Inflammatory macrophage (primary cell): ENCODE results near the gene AMMECR1L.
A peak's percentile ranks its signal among the peaks of the same experiment; 100 is the strongest.
"Not testable (repeated sequence)": the region's sequence is repeated elsewhere in the genome, so short reads cannot be mapped to it uniquely, and the experiment has no call there.

Experiments used
- DNase-seq, 2 donors: peaks; one replicate each; pipeline ENCODE4 v3.0.0-alpha.2; 2020 to 2022
- total RNA-seq, 18 experiments: gene quantifications; one replicate each; lab custom pipeline; 2026; ENCODE audit warnings: mixed read lengths in 6 of 18, inconsistent platforms in 2 of 18; lab: John Stamatoyannopoulos, UW

AMMECR1L gene
- total RNA-seq = 19.6 to 39.3 (median 29.9) reads per million in 18 experiments

DNA sequence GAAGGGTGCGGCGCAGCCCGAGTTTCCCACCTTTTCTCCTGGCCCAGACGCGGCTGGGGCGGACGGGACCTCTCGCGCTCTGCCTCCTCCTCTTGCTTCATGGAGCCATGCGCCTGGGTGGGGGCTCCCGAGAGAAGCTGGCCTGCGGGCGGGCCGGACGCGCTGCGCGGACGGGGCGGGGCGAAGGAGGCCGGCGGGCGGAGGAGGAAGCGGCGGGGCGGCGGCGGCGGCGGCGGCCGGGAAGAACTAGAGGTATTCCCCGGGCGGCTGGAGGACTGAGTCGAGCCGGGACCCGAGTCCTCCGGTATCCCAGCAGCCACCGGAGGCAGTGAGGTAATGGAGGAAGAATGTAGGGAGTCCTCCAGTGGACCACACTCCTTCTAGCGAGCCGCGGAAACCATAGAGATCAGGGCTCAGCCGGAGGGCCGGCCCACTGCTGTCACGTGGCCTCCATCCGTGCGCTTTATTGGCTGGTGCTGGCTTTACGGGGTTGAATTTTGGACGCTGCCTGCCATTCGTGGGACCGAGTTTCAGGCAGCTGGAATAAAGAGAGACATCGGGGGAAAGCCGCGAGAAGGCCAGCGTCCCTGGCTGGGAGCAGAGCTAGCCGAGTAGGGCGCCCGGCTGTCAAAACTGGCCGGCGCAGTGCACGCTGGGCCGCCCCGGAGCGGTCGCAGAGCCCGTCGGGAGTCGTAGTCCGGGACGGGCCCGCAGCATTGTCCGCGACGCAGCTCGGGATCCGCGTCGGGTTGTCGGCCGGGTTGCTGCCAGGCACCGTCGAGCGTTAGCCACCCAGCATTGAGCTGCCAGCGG is at the start of gene AMMECR1L:
AMMECR1L (minus strand) TSS at position 177 of the 813 bp plus-strand sequence. CDS start 11,722 bp downstream, outside the sequence.
- DNase-seq = peak; percentile 67 to 72

GRCh38 chr2:127935337-127935736 is 49.6 kb upstream of the AMMECR1L start:
- DNase-seq = no peak

DNA sequence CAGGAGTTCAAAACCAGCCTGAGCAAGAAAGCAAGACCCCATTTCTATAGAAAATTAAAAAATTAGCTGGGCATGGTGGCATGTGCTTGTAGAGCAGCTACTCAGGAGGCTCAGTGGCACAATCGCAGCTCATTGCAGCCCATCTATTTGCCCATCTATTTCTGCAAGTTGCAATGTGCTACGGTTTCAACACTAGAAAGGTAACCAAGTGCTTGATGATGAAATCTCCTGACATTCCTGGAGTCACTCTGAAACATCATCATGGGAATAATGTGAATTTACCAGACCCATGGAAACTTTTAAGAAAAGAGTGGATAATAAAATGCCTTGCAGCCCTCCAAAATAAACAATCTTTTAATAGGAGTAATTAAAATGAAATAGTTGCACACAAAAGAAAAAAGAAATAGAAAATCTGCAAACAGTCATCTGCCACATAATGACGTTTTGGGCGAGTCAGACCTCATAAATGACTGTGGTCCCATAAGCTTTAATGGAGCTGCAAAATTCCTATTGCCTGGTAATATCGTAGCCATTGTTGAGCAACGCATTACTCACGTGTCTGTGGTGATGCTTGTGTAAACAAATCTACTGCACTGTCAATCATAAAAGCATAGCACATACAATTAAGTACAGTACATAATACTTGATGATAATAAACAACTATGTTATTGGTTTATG is 46.6 kb upstream of the AMMECR1L start:
- no peak for DNase-seq

GRCh38 chr2:127929449-127929848 is 43.7 kb upstream of the AMMECR1L start:
- no peak for DNase-seq

DNA sequence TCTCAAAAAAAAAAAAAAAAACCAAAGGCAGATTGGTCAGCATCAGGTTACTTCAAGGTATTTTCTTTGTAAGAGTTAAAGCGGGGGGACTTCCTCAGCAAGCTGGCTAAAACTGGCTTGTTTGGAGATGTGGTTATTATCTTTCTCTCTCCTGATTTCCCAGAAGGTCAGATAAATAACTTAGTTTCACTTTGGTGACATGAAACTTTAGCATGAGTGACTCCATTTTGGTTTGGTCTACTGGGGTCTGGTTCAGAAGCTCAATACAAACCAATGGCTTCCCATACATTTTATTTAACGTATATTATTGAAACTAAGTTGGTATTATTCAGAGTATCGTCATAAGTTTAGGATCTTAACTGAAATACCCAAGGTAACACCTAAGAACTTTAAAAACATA is 41.6 kb upstream of the AMMECR1L start:
- DNase-seq = no peak

- DNase-seq = no peak
These were observed 32.2 kb upstream of the AMMECR1L start for GRCh38 chr2:127917916-127918315.

GRCh38 chr2:127913808-127914457 is 28.2 kb upstream of the AMMECR1L start:
- DNase-seq = no peak

DNA sequence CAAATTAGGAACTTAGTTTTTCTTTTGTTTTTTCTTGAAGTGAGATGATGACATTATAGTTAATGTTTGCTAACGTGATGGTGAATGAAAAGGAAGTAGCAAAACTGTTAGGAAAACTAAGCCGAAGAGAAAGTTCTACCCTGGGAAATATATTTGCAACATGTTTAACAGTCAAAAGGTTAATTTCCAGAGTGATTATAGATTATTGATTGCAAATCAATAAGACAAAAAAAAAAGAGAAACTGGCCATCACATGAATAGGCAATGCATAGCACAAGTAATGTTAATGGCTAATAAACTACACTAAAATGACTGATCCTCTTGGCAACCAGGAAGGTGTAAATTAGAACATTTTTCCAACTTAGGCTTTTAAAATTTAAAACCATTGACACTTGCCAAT is 26.0 kb upstream of the AMMECR1L start:
- DNase-seq = peak in 1 of 2 donors; percentile 63

GRCh38 chr2:127910415-127910814 is 24.7 kb upstream of the AMMECR1L start:
- DNase-seq = no peak

DNA sequence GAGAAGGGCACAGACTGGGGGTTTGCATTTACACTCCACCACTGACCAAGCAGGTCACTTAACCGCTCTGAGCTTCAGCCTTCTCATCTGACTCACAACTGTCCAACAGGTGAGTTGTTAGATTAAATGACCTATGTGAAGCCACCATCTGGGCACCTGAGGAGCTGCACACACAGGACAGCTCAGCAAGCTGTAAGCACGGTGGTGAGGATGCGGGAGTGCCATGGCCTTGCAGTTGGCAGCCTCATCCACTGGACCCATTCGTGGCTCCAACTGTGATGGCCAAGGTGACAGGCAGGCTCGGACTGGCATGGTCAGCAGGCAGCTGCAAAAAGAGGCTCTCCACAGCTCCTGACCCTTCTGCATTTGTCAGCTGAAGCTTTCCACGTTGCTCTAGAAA is 23.3 kb upstream of the AMMECR1L start:
- no peak for DNase-seq

DNA sequence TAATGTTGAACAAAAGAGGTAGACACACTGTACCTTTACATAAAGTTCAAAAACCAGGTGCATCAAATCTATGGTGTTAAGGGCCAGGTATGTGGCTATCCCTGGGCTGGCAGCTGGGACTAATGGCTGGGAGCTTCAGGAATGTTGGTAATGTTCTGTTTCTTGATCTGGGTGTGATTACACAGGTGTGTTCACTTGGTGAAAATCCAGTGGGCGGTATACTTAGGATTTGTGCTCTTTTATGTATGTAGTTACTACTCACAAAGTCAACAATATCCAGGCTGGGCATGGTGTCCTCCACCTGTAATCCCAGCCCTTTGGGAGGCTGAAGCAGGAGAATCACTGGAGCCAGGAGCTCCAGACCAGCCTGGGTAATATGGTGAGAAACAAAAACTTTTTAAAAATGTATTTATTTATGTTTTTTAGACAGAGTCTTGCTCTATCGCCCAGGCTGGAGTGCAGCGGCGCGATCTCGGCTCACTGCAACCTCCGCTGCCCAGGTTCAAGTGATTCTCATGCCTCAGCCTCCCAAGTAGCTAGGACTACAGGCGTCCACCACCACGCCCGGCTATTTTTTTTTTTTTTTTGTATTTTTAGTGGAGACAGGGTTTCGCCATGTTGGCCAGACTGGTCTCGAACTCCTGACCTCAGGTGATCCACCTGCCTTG is 22.1 kb upstream of the AMMECR1L start:
- not testable (repeated sequence) for DNase-seq

DNA sequence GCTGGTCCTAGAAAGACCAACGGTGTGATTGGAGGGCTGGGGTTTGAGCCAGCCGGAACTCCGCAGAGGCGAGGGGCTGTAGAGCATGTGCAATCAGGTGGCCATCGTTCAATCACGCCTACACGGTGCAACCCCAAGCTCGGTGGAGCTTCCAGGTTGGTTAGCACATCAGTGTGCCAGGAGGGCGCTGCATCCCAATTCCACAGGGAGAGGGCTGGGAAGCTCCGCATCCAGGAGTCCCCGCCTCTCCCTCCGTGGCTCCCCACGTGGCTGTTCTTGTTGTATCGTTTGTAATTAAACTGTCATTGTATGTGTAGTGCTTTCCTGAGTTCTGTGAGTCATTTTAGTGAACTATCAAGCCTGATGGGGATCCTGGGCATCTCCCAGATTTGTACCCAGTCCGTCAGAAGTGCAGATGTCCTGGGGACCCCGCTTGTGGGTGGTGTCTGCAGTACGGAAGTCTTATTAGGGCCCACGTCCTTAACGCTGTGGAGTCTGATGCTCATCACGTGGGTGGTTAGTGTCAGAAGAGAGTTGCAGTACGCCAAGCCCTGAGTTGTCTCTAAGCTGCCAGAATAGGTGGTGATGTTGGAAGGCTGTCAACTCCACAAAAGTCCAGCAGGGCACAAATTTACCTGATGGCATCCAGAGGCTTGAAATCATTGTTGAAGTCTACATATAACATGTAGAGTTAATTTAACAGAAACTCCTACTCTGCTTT is 20.6 kb upstream of the AMMECR1L start:
- no peak for DNase-seq

- no peak for DNase-seq
These were observed 15.7 kb upstream of the AMMECR1L start for GRCh38 chr2:127901339-127902056.

GRCh38 chr2:127897531-127898211 is 11.9 kb upstream of the AMMECR1L start:
- DNase-seq = no peak

DNA sequence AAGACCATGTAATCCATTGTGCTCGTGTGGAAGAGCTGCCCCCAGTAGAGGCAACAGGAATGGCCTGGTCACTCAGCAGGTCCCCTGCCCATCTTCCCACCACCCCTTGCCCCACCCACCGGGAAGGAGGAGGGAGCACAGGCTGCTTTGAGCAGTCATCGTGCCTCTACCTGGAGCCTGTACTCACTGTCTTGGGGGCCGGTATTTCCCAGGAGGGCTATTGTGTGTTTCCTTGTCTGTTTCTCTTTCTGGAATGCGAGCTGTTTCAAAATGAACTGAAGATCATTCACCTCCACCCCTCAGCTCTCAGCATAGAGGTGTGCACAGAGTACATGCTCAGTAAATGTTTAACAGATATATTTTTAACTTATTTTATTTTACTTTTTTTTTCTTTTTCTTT is 7.7 kb upstream of the AMMECR1L start:
- DNase-seq = no peak

DNA sequence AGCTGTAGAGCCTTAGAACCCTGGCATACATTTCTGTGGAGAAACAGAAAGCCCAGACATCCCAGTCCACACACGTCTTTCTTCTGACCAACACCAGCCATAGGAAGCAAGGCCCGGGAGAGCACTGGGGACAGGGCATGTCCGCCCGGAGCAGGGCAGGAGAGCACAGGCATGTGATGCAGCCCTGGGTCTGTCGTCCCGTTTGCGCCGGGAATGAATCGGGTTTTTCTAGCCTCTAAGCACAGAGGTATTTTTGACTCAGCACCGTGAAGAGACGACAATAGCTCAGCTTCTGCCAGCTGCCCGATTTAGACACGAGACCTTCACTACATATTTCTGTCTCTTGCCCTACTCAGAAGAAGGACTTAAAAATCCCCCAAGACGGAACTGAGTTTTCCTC is 7.3 kb upstream of the AMMECR1L start:
- no peak for DNase-seq

DNA sequence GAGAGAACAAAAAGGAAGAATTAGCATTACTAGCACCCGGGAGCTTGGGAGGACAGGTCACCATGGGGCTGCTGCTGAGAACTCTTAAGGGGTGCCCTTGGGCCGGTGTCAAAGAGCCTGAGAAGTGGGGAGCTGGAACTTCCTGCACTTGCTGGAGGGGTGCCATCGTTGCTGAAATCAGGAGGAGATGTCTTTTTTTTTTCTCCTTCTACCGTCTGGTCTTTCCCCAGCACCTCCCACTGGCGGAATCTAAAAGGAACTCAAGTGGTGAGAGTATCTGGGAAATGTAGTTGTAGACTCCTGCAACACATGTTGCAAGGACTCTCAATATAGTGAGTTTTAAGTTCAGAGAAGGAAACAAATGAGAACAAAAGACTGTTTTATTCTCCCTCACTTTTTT is 6.1 kb upstream of the AMMECR1L start:
- peak; percentile 20 to 25 for DNase-seq

DNA sequence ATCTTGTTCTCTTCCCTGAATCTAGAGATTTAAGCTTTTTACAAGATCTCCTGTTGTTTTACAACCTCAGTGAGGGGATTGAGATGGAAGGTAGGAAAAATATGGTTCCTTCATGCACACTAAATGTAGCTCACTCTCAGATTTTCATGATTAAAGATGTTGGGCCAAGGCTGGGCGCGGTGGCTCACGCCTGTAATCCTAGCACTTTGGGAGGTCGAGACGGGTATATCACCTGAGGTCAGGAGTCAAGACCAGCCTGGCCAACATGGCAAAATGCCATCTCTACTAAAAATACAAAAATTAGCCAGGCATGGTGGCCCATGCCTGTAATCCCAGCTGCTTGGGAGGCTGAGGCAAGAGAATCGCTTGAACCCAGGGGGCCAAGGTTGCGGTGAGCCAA is 5.0 kb upstream of the AMMECR1L start:
- not testable (repeated sequence) for DNase-seq

DNA sequence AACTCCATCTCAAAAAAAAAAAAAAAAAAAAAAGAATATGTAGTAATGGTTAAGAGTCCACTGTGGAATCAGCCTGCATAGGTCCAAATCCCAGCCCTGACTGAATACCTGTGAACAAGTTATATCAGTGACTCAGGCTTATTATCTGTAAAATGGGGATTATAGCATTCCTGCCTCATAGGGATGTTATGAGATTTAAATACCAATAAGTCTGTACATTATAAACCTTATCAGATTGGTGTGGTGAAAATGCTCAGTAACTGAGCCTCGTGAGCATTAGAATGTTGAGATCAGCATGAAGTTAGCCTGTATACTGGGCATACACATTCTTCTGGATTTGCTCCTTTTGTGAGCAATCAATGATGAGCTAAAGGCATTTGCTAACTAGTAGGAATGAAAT is 3.0 kb upstream of the AMMECR1L start:
- no peak for DNase-seq

GRCh38 chr2:127887776-127888130 is 2.0 kb upstream of the AMMECR1L start:
- DNase-seq = no peak
